Measurements from ENCODE around the gene PTH2R. TPM values are rescaled to one million over a fixed set of nuclear protein-coding genes. Genes with fewer than 3 reads are reported as not detected.

Gene PTH2R
- total RNA-seq, 1 experiment from 2014 or later, result not detected

- Histone ChIP-seq H3K4me1 (ENCODE audit: insufficient read depth, low read length, poor library complexity, severe bottlenecking) (no peaks in the 10 kb centered on the region), H3K27ac (ENCODE audit: low read depth, low read length, poor library complexity, severe bottlenecking) (no peak overlapping the region), H3K27me3 (replicated peaks; ENCODE audit: insufficient read depth, low read depth, low read length, poor library complexity) (peaks cover 73% of the 10 kb centered on the region), H3K9me3 (ENCODE audit: low read depth, low read length, poor library complexity, severe bottlenecking) (no peaks in the 10 kb centered on the region), H3K36me3 (ENCODE audit: insufficient read depth, low read length, poor library complexity, severe bottlenecking) (no peaks in the 10 kb centered on the region), H3K4me3 (ENCODE audit: low read depth, low read length, poor library complexity, severe bottlenecking) (no peak overlapping the region)
- TF ChIP-seq EZH2 (IDR thresholded peaks at IDR 0.05; ENCODE audit: borderline replicate concordance, low read depth, low read length, poor library complexity, severe bottlenecking), result no peak
- TF ChIP-seq, protein P1, sequence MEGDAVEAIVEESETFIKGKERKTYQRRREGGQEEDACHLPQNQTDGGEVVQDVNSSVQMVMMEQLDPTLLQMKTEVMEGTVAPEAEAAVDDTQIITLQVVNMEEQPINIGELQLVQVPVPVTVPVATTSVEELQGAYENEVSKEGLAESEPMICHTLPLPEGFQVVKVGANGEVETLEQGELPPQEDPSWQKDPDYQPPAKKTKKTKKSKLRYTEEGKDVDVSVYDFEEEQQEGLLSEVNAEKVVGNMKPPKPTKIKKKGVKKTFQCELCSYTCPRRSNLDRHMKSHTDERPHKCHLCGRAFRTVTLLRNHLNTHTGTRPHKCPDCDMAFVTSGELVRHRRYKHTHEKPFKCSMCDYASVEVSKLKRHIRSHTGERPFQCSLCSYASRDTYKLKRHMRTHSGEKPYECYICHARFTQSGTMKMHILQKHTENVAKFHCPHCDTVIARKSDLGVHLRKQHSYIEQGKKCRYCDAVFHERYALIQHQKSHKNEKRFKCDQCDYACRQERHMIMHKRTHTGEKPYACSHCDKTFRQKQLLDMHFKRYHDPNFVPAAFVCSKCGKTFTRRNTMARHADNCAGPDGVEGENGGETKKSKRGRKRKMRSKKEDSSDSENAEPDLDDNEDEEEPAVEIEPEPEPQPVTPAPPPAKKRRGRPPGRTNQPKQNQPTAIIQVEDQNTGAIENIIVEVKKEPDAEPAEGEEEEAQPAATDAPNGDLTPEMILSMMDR (conservative IDR thresholded peaks at IDR 0.05; ENCODE audit: low read depth, low read length), result no peak
- BruUV-seq (replicated peaks), result no TSS peak
- POLR2A ChIA-PET (ENCODE audit: low non-redundant PET), result no interaction called here
- CTCF ChIA-PET, result no interaction called here
- no peak for DNase-seq (ENCODE audit: low spot score)
- intact Hi-C loops (cut with micrococcal nuclease; ENCODE audit: unreplicated experiment), result no loop called here
These were observed 44.5 kb downstream of the PTH2R start for GRCh38 chr2:208451061-208451460.

- no peaks in the 10 kb centered on the region for H3K9me3 ChIP-seq (ENCODE audit: low read depth, low read length, poor library complexity, severe bottlenecking)
- ChIA-PET CTCF (no interaction called here), POLR2A (ENCODE audit: low non-redundant PET) (no interaction called here)
- TF ChIP-seq, protein P1 (conservative IDR thresholded peaks at IDR 0.05; ENCODE audit: low read depth, low read length), result no peak
- TF ChIP-seq EZH2 (IDR thresholded peaks at IDR 0.05; ENCODE audit: borderline replicate concordance, low read depth, low read length, poor library complexity, severe bottlenecking), result no peak
- H3K4me3 ChIP-seq (ENCODE audit: low read depth, low read length, poor library complexity, severe bottlenecking), result no peak overlapping the region
- no peak for DNase-seq (ENCODE audit: low spot score)
- intact Hi-C loops (cut with micrococcal nuclease; ENCODE audit: unreplicated experiment), result no loop called here
- no peaks in the 10 kb centered on the region for H3K36me3 ChIP-seq (ENCODE audit: insufficient read depth, low read length, poor library complexity, severe bottlenecking)
- H3K27ac ChIP-seq (ENCODE audit: low read depth, low read length, poor library complexity, severe bottlenecking), result no peak overlapping the region
- no TSS peak for BruUV-seq (replicated peaks)
- H3K4me1 ChIP-seq (ENCODE audit: insufficient read depth, low read length, poor library complexity, severe bottlenecking), result no peaks in the 10 kb centered on the region
- peaks cover 75% of the 10 kb centered on the region for H3K27me3 ChIP-seq (replicated peaks; ENCODE audit: insufficient read depth, low read depth, low read length, poor library complexity)
These were observed 48.3 kb downstream of the PTH2R start for GRCh38 chr2:208454861-208455260.

DNA sequence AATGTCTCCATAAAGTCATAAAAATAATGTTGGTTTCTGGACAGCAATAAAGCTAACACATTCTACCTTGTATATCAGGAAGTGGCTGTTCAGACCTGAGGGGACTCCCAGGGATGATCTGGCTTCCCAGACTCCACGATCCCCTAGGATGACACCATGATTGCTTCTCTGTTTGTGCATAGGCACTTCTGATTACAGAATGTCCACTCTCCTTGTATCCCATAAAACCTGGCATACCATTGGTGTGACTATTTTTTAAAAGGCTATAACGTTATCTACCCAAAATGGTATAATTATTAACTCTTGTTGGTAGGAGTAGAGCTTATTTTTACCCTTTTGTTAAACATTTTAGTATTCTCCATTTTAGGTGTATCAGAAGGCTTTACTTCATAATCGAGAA, 57.1 kb downstream of the PTH2R start:
- intact Hi-C loops (cut with micrococcal nuclease; ENCODE audit: unreplicated experiment), result loop anchor here (10.0 kb wide), 1 partner anchor 861 kb away; no protein-coding TSS in a partner anchor
- POLR2A ChIA-PET (ENCODE audit: low non-redundant PET), result no interaction called here
- H3K4me3 ChIP-seq (ENCODE audit: low read depth, low read length, poor library complexity, severe bottlenecking), result no peak overlapping the region
- peaks cover 45% of the 10 kb centered on the region for H3K27me3 ChIP-seq (replicated peaks; ENCODE audit: insufficient read depth, low read depth, low read length, poor library complexity)
- BruUV-seq (replicated peaks), result no TSS peak
- no peaks in the 10 kb centered on the region for H3K36me3 ChIP-seq (ENCODE audit: insufficient read depth, low read length, poor library complexity, severe bottlenecking)
- H3K27ac ChIP-seq (ENCODE audit: low read depth, low read length, poor library complexity, severe bottlenecking), result no peak overlapping the region
- no peaks in the 10 kb centered on the region for H3K9me3 ChIP-seq (ENCODE audit: low read depth, low read length, poor library complexity, severe bottlenecking)
- CTCF ChIA-PET, result no interaction called here
- DNase-seq (ENCODE audit: low spot score), result no peak
- TF ChIP-seq, protein P1 (conservative IDR thresholded peaks at IDR 0.05; ENCODE audit: low read depth, low read length), result no peak
- no peak for TF ChIP-seq EZH2 (IDR thresholded peaks at IDR 0.05; ENCODE audit: borderline replicate concordance, low read depth, low read length, poor library complexity, severe bottlenecking)
- H3K4me1 ChIP-seq (ENCODE audit: insufficient read depth, low read length, poor library complexity, severe bottlenecking), result no peaks in the 10 kb centered on the region
